OCI-LY1 (cell line): ENCODE measurements around the gene KRTAP19-7.

Source experiments
- H2AFZ ChIP-seq: fragments of 200-600 bp; sonication (generic), shearing (Covaris generic); 2 replicates; pipeline ENCODE4 v1.6.0; 2014; ENCODE audit warnings: antibody characterized with exemption, mild to moderate bottlenecking, low read length
- H3F3A ChIP-seq: fragments of 200-600 bp; sonication (generic), shearing (Covaris generic); 2 replicates; pipeline ENCODE4 v1.6.0; 2014; ENCODE audit warnings: mild to moderate bottlenecking, antibody characterized with exemption, low read length, moderate library complexity; ENCODE audit not compliant: insufficient read depth
- H3K27ac ChIP-seq: fragments of 200-600 bp; sonication (generic); 2 replicates; pipeline ENCODE4 v1.5.1; 2014; ENCODE audit warnings: low read length, mixed run types, mild to moderate bottlenecking, low read depth; ENCODE audit not compliant: poor library complexity, severe bottlenecking
- H3K27me3 ChIP-seq: fragments of 200-600 bp; sonication (generic); 2 replicates; pipeline ENCODE4 v1.6.0; 2014; ENCODE audit warnings: antibody characterized with exemption, mild to moderate bottlenecking, low read length, moderate library complexity; ENCODE audit not compliant: insufficient read depth
- H3K36me3 ChIP-seq: fragments of 200-600 bp; sonication (generic); 2 replicates; pipeline ENCODE4 v1.6.1; 2014; ENCODE audit warnings: mild to moderate bottlenecking, antibody characterized with exemption, low read length, moderate library complexity, mixed read lengths; ENCODE audit not compliant: insufficient read depth
- H3K4me1 ChIP-seq: fragments of 200-600 bp; sonication (generic); 2 replicates; pipeline ENCODE4 v1.5.1; 2014; ENCODE audit warnings: mild to moderate bottlenecking, low read length, moderate library complexity; ENCODE audit not compliant: insufficient read depth, severe bottlenecking
- H3K4me2 ChIP-seq: fragments of 200-600 bp; sonication (generic), shearing (Covaris generic); 2 replicates; pipeline ENCODE4 v1.6.1; 2014; ENCODE audit warnings: low read length
- H3K4me3 ChIP-seq: fragments of 200-600 bp; sonication (generic); 2 replicates; pipeline ENCODE4 v1.5.1; 2014; ENCODE audit warnings: low read length, low read depth, mild to moderate bottlenecking, mixed read lengths; ENCODE audit not compliant: poor library complexity, severe bottlenecking
- H3K79me2 ChIP-seq: fragments of 200-600 bp; shearing (Covaris generic); 2 replicates; pipeline ENCODE4 v1.6.1; 2016; ENCODE audit warnings: mixed run types, low read length, mixed read lengths; ENCODE audit not compliant: insufficient read depth
- H3K9ac ChIP-seq: fragments of 200-600 bp; sonication (generic), shearing (Covaris generic); 2 replicates; pipeline ENCODE4 v1.6.1; 2014; ENCODE audit warnings: mild to moderate bottlenecking, low read length, mixed read lengths
- H3K9me2 ChIP-seq: fragments of 200-600 bp; sonication (generic), shearing (Covaris generic); 2 replicates; pipeline ENCODE4 v1.6.1; 2014; ENCODE audit warnings: low read depth, mild to moderate bottlenecking, low read length, mixed read lengths
- H3K9me3 ChIP-seq: fragments of 200-600 bp; shearing (Covaris generic); 2 replicates; pipeline ENCODE4 v1.6.1; 2014; ENCODE audit warnings: low read length, mixed read lengths
- H4K20me1 ChIP-seq: fragments of 200-600 bp; sonication (generic), shearing (Covaris generic); 2 replicates; pipeline ENCODE4 v1.6.0; 2016; ENCODE audit warnings: mild to moderate bottlenecking, low read length; ENCODE audit not compliant: insufficient read depth
- CTCF ChIP-seq: fragments of 200-600 bp; sonication (generic), shearing (Covaris generic); IDR thresholded peaks from 2 replicates; pipeline ENCODE4 v1.5.1; 2017; ENCODE audit warnings: mild to moderate bottlenecking, antibody characterized with exemption, low read length, moderate library complexity, mixed read lengths
- EZH2 ChIP-seq: fragments of 200-600 bp; sonication (generic), shearing (Covaris generic); IDR thresholded peaks from 2 replicates; pipeline ENCODE4 v1.8.0; 2017; ENCODE audit warnings: borderline replicate concordance, mixed run types, mild to moderate bottlenecking, antibody characterized with exemption, low read length, moderate library complexity, mixed read lengths

The KRTAP19-7 gene

GRCh38 chr21:30552782-30553181, 8.3 kb downstream of the KRTAP19-7 start:
- no peaks in the 10 kb centered on the region for H4K20me1 ChIP-seq
- H3K4me3 ChIP-seq: no peak overlapping the region
- H3K79me2 ChIP-seq: no peaks in the 10 kb centered on the region
- H3K36me3 ChIP-seq: no peaks in the 10 kb centered on the region
- no peaks in the 10 kb centered on the region for H3K4me1 ChIP-seq
- no peak overlapping the region for H3K9ac ChIP-seq
- H3K27ac ChIP-seq: no peak overlapping the region
- H3K9me2 ChIP-seq: no peaks in the 10 kb centered on the region
- H3F3A ChIP-seq: no peaks in the 10 kb centered on the region
- H3K9me3 ChIP-seq: no peaks in the 10 kb centered on the region
- no peak overlapping the region for H3K4me2 ChIP-seq
- H2AFZ ChIP-seq: no peak overlapping the region
- TF ChIP-seq CTCF: no peak
- TF ChIP-seq EZH2: no peak
- H3K27me3 ChIP-seq: no peaks in the 10 kb centered on the region

- Histone ChIP-seq H3K4me2 (no peak within 1 kb of the TSS), H3K4me1 (no peaks in the 10 kb centered on the region), H4K20me1 (no peaks in the 10 kb centered on the region), H3K9ac (no peak within 1 kb of the TSS), H2AFZ (no peak within 1 kb of the TSS), H3K4me3 (no peak within 1 kb of the TSS), H3K9me2 (no peaks in the 10 kb centered on the region), H3K9me3 (no peaks in the 10 kb centered on the region), H3K79me2 (no peaks in the 10 kb centered on the region), H3F3A (no peaks in the 10 kb centered on the region), H3K27me3 (no peaks in the 10 kb centered on the region), H3K27ac (no peak within 1 kb of the TSS), H3K36me3 (no peaks in the 10 kb centered on the region)
- TF ChIP-seq EZH2: no peak
- no peak for TF ChIP-seq CTCF
These were observed 19.4 kb downstream of the KRTAP19-7 start, which contains the start of gene KRTAP19-6 for GRCh38 chr21:30541764-30542163. Gene KRTAP19-6 (minus strand): TSS chr21:30541864. CDS start chr21:30541833, 31 bp downstream.

GRCh38 chr21:30518876-30519275, 42.2 kb downstream of the KRTAP19-7 start:
- H3K4me2 ChIP-seq: no peak overlapping the region
- no peaks in the 10 kb centered on the region for H3F3A ChIP-seq
- no peak overlapping the region for H2AFZ ChIP-seq
- H3K4me1 ChIP-seq: no peaks in the 10 kb centered on the region
- no peak overlapping the region for H3K4me3 ChIP-seq
- no peaks in the 10 kb centered on the region for H3K79me2 ChIP-seq
- no peak overlapping the region for H3K9ac ChIP-seq
- no peaks in the 10 kb centered on the region for H4K20me1 ChIP-seq
- TF ChIP-seq EZH2 (no peak), CTCF (no peak)
- H3K36me3 ChIP-seq: no peaks in the 10 kb centered on the region
- H3K9me3 ChIP-seq: no peaks in the 10 kb centered on the region
- H3K9me2 ChIP-seq: no peaks in the 10 kb centered on the region
- no peaks in the 10 kb centered on the region for H3K27me3 ChIP-seq
- H3K27ac ChIP-seq: no peak overlapping the region
